ENCODE results near the gene LCE3D.
"Not testable (repeated sequence)": the region's sequence is repeated elsewhere in the genome, so short reads cannot be mapped to it uniquely, and the experiment has no call there.

DNA sequence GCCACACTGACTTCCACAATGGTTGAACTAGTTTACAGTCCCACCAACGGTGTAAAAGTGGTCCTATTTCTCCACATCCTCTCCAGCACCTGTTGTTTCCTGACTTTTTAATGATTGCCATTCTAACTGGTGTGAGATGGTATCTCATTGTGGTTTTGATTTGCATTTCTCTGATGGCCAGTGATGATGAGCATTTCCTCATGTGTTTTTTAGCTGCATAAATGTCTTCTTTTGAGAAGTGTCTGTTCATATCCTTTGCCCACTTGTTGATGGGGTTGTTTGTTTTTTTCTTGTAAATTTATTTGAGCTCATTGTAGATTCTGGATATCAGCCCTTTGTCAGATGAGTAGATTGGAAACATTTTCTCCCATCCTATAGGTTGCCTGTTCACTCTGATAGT, 32.0 kb downstream of the LCE3D start:
- not testable (repeated sequence) for TF ChIP-seq POLR2A (IDR thresholded peaks at IDR 0.05)
- TF ChIP-seq, protein P1, sequence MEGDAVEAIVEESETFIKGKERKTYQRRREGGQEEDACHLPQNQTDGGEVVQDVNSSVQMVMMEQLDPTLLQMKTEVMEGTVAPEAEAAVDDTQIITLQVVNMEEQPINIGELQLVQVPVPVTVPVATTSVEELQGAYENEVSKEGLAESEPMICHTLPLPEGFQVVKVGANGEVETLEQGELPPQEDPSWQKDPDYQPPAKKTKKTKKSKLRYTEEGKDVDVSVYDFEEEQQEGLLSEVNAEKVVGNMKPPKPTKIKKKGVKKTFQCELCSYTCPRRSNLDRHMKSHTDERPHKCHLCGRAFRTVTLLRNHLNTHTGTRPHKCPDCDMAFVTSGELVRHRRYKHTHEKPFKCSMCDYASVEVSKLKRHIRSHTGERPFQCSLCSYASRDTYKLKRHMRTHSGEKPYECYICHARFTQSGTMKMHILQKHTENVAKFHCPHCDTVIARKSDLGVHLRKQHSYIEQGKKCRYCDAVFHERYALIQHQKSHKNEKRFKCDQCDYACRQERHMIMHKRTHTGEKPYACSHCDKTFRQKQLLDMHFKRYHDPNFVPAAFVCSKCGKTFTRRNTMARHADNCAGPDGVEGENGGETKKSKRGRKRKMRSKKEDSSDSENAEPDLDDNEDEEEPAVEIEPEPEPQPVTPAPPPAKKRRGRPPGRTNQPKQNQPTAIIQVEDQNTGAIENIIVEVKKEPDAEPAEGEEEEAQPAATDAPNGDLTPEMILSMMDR (IDR thresholded peaks at IDR 0.05) = not testable (repeated sequence)
